ENCODE data around the gene ZSCAN1.

ZSCAN1 gene

DNA sequence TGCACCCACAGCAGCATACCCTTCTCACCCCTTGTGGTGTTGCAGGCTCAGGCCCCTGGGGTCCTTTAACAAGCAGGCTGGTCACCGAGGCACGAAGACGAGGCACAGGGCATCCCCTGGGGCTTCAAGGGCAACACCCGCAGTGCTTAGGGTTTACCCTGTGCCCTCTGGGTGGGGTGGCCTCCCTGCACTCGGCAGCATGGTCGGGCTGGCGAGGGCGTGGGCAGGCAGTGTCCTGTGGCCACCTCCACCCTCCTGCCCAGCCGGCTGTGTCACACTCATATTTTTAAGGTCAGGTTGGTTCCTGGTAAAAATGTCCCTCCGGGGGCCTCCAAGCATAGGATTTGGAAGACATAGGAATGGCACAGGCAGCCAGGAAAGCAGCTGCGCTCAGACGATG is 13.8 kb downstream of the ZSCAN1 start:
- peaks cover 23% of the 10 kb centered on the region for H3K36me3 Mint-ChIP-seq (ENCODE audit: low read depth)
- H3K27ac Mint-ChIP-seq, result no peak overlapping the region
- no peaks in the 10 kb centered on the region for H3K4me1 Mint-ChIP-seq (ENCODE audit: low read depth)
- peaks cover 59% of the 10 kb centered on the region for H3K9me3 Mint-ChIP-seq
- H3K4me3 Mint-ChIP-seq, result no peak overlapping the region
- no peaks in the 10 kb centered on the region for H3K27me3 Mint-ChIP-seq
- no peak for DNase-seq

DNA sequence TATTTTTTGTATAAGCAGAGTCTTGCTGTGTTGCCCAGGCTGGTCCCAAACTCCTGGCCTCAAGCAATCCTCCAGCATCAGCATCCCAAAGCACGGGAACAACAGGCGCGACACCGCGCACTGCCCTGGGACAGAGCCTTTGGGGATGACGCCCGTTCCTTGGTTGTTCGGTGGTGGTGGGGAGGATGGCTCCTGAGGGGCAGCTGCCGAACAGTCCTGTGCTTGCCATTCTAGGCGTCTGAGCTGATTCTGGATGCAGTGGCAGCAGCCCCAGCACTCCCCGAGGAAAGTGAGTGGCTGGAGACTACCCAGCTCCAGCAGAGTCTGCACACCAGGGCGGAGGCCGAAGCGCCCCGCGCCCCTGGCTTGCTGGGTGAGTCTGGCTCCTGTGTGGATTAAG is 18.4 kb downstream of the ZSCAN1 start:
- Mint-ChIP-seq H3K4me1 (ENCODE audit: low read depth) (no peaks in the 10 kb centered on the region), H3K9me3 (peaks cover 51% of the 10 kb centered on the region), H3K27ac (no peak overlapping the region)

DNA sequence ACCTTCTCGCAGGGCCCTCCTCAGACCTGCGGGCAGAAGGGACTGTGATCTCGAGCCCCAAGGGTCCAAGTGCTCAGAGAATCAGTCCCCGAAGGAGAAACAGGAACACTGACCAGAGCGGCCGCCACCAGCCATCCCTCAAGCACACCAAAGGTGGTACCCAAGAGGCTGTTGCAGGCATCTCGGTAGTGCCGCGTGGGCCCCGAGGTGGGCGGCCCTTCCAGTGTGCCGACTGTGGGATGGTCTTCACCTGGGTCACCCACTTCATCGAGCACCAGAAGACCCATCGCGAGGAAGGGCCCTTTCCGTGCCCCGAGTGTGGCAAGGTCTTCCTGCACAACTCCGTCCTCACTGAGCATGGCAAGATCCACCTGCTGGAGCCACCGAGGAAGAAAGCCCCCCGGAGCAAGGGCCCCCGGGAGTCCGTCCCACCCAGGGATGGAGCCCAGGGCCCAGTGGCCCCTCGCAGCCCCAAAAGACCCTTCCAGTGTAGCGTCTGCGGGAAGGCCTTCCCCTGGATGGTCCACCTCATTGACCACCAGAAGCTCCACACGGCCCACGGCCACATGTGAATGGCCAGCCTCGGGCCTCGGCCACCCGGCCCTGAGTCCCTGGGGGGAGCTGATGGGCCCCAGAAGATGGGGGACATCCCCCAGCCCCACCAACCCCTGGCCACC is 19.8 kb downstream of the ZSCAN1 start:
- Mint-ChIP-seq H3K4me3 (no peak overlapping the region), H3K27me3 (peaks cover 27% of the 10 kb centered on the region), H3K9me3 (peaks cover 55% of the 10 kb centered on the region), H3K27ac (no peak overlapping the region), H3K4me1 (ENCODE audit: low read depth) (peaks cover under 1% of the 10 kb centered on the region), H3K36me3 (ENCODE audit: low read depth) (peaks cover 40% of the 10 kb centered on the region)
- no peak for DNase-seq

More for the DNA sequence above, 18.4 kb downstream of the ZSCAN1 start:
- H3K4me3 Mint-ChIP-seq, result no peak overlapping the region
- DNase-seq, result no peak
- H3K36me3 Mint-ChIP-seq (ENCODE audit: low read depth), result peaks cover 31% of the 10 kb centered on the region
- peaks cover 19% of the 10 kb centered on the region for H3K27me3 Mint-ChIP-seq

DNA sequence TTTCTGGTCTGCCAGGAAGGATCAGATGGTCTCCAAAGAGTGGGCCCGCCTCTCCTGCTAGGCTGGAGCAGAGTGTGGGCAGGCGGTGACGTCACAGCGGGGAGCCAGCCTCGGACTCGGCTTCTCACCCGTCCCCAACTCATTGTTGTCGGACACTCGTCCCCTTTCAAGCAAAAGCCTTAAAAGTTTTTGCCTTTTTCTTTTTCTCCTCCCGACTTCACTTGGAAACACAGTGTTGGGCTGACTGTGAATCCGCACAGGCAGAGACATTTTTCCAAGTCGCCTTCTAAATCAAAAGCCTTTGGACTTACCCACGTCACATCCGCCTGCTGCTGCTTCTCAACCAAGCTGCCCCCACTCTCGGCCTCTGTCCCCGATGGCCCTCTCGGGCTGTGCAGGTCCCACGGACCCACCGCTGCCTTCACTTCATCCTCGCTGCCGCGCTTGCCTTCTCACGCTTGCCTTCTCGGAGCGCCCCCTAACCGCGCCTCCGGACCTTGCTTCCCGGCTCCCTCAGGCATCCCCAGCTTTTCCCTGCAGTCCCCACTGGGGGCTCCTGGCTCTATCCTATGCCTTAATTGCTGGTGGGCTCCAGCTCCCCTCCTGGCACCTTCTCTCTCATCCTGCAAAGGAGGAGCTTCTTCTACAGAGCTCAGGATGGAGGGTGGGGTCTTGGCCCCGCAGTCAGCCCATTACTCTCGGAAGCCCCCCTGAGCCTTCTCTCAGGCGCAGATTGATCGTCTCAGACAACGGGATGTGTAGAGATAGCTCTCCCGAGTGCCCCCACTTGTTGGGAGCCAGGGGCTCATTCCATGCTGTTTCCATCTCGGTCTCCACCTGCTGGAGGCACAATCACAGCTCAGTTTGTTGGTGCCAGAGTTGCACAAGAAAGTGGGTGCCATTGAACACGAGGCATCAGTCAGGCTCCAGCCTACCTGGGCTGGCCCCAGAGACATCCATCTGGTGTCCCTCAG is 21.4 kb downstream of the ZSCAN1 start:
- no peak overlapping the region for H3K4me3 Mint-ChIP-seq
- no peak for DNase-seq
- peaks cover 4% of the 10 kb centered on the region for H3K4me1 Mint-ChIP-seq (ENCODE audit: low read depth)
- H3K9me3 Mint-ChIP-seq, result peaks cover 47% of the 10 kb centered on the region
- H3K27me3 Mint-ChIP-seq, result peaks cover 35% of the 10 kb centered on the region
- H3K36me3 Mint-ChIP-seq (ENCODE audit: low read depth), result peaks cover 49% of the 10 kb centered on the region
- no peak overlapping the region for H3K27ac Mint-ChIP-seq

DNA sequence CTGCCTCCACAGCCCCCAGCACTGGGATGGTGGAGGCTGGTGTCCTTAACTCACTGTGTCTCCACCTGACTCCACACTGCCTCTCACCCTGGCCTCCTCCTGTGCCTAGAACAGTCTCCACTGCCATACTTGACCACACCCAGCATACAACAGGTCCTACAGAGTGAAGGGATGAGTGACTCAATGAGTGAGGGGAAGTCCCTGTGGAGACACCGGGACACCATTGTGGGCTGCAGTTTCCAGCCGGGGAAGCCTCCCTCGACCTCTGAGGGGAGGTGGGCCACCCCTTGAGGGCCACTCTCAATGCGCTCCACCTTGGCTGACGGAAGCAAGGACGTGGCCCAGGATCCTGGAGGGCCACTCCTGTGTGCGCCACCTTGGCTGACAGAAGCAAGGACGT is 22.4 kb downstream of the ZSCAN1 start:
- Mint-ChIP-seq H3K36me3 (ENCODE audit: low read depth) (peaks cover 50% of the 10 kb centered on the region), H3K27ac (no peak overlapping the region), H3K27me3 (peaks cover 36% of the 10 kb centered on the region), H3K4me3 (no peak overlapping the region), H3K9me3 (peaks cover 44% of the 10 kb centered on the region), H3K4me1 (ENCODE audit: low read depth) (peaks cover 4% of the 10 kb centered on the region)
- no peak for DNase-seq

DNA sequence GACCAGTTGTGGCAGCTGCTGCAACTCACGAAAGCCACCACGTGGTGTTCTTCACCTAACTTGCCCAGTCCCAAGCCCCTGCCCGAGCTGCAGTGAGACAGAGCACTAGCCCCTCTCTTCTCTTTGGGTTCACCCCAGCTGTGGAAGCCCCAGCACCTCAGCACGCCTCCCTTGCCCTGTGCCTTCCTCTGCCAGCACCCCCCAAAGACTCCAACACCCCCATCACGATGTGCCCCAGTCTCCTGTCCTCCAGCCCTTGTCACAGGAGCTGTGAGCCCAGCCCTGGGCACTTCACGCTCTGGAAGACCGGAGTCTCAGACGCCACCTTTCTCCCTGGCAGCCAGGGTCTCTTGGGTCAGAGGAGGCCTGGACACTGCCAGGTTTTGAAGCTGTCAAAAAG is 23.0 kb downstream of the ZSCAN1 start:
- peaks cover 43% of the 10 kb centered on the region for H3K9me3 Mint-ChIP-seq
- no peak overlapping the region for H3K4me3 Mint-ChIP-seq
- no peak overlapping the region for H3K27ac Mint-ChIP-seq
- peaks cover 51% of the 10 kb centered on the region for H3K36me3 Mint-ChIP-seq (ENCODE audit: low read depth)
- H3K27me3 Mint-ChIP-seq, result peaks cover 36% of the 10 kb centered on the region
- H3K4me1 Mint-ChIP-seq (ENCODE audit: low read depth), result peaks cover 4% of the 10 kb centered on the region
- DNase-seq, result no peak

DNA sequence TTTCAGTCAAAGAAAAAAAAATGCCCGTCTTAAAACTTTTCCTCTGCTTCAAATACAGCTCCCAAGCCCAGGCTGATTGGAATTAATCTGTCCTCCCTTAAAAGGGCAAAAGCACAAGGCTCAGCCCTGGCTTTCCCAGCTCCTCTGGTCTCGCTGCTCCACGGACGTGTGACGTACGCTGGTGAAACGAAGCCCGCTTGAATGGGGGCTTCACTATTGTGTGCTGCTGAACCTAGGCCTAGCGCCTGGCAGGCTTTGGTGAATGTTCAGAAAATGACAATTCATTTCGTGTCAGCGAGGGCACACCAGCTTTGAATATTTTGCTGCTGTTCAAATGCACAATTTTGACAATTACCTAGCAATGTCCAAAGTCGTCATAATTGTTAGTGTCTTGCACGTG is 24.6 kb downstream of the ZSCAN1 start:
- Mint-ChIP-seq H3K27ac (no peak overlapping the region), H3K4me1 (ENCODE audit: low read depth) (peaks cover 4% of the 10 kb centered on the region), H3K27me3 (peaks cover 36% of the 10 kb centered on the region), H3K4me3 (peak overlapping the region; percentile 69), H3K36me3 (ENCODE audit: low read depth) (peaks cover 60% of the 10 kb centered on the region), H3K9me3 (peaks cover 39% of the 10 kb centered on the region)
- no peak for DNase-seq

DNA sequence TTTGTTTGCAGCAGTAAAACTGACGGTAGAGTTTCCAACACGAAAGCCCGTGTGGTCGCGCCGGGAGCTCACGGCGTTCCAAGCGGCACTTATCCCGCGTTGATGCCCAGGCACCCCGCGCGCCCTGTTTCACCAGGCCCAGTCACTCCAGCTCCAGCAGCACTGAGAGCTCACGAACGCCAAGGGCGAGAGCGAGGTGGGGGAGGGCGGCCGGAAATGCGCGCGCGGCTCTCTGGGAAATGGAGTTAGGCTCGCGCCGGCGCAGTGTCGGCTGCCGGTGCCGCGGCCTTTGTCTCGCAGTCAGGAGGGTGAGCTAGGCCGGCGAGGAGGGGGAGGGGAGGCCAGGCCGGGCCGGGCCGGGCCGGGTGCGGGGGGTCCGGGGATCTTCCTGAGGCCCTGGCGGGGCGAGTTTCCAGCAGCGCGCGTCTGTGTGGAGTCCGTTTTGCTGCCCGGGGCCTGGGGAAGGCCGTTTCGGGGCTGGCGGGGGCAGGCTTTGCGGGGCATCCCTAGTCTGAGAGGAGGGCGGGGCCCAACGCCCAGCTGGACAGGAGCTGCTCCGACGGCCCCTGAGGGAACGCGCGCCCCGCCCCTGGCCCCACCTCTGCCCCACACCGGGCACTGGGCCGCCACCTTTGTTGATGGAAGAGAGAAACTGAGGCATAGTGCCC is 25.3 kb downstream of the ZSCAN1 start, which contains the start of gene ZNF135:
Gene ZNF135, plus strand, starts transcription at position 280 of the 668 bp plus-strand sequence. CDS start 721 bp downstream, outside the sequence.
- H3K9me3 Mint-ChIP-seq, result peaks cover 44% of the 10 kb centered on the region
- H3K36me3 Mint-ChIP-seq (ENCODE audit: low read depth), result peaks cover 67% of the 10 kb centered on the region
- no peak within 1 kb of the TSS for H3K27ac Mint-ChIP-seq
- DNase-seq, result peak; percentile 71
- H3K4me3 Mint-ChIP-seq, result peak within 1 kb of the TSS; percentile 69
- peaks cover 4% of the 10 kb centered on the region for H3K4me1 Mint-ChIP-seq (ENCODE audit: low read depth)
- peaks cover 36% of the 10 kb centered on the region for H3K27me3 Mint-ChIP-seq

DNA sequence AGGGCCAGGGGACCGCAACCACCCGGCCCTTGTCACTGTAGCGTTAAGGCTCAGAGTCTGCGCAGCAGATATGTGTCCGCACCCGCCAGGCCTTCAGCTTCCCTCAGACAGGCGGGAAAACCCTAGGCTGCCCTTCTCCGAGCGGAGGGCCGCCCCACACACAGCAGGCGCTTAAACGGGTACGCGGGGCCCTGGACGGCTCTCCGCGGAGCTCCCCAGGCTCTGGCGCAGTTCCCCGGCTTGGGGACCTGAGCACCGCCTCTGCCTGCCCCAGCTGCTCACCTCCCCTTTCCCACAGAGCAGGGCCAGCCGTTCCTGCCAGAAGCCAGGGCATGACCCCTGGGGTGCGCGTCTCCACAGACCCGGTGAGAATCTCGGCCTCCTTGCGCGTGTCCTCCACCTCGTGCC is 25.9 kb downstream of the ZSCAN1 start:
- peaks cover 4% of the 10 kb centered on the region for H3K4me1 Mint-ChIP-seq (ENCODE audit: low read depth)
- no peak overlapping the region for H3K27ac Mint-ChIP-seq
- peak overlapping the region; percentile 69 for H3K4me3 Mint-ChIP-seq
- peaks cover 65% of the 10 kb centered on the region for H3K36me3 Mint-ChIP-seq (ENCODE audit: low read depth)
- DNase-seq, result no peak
- peaks cover 46% of the 10 kb centered on the region for H3K9me3 Mint-ChIP-seq
- H3K27me3 Mint-ChIP-seq, result peaks cover 32% of the 10 kb centered on the region

DNA sequence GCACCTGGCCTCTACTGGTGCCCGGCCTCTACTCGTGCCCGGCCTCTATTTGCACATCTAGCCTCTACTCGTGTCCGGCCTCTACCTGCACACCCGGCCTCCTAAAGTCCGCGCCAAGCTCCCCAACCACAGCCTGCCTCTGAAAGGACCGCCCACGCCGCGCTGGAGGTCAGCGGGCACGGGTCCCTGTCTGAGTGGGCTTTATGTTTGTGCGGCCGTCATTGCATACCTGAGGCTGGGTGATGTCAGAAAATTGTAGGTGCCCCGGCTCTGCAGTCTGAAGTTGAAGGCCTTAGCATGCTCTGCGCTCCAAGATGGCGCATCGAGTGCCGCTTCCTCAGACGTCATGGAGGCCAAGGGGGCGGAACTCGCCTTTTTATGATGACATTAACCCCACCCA is 26.4 kb downstream of the ZSCAN1 start:
- H3K9me3 Mint-ChIP-seq, result peaks cover 46% of the 10 kb centered on the region
- no peak overlapping the region for H3K27ac Mint-ChIP-seq
- peaks cover 4% of the 10 kb centered on the region for H3K4me1 Mint-ChIP-seq (ENCODE audit: low read depth)
- H3K36me3 Mint-ChIP-seq (ENCODE audit: low read depth), result peaks cover 66% of the 10 kb centered on the region
- no peak for DNase-seq
- peak overlapping the region; percentile 29 for H3K4me3 Mint-ChIP-seq
- peaks cover 29% of the 10 kb centered on the region for H3K27me3 Mint-ChIP-seq

DNA sequence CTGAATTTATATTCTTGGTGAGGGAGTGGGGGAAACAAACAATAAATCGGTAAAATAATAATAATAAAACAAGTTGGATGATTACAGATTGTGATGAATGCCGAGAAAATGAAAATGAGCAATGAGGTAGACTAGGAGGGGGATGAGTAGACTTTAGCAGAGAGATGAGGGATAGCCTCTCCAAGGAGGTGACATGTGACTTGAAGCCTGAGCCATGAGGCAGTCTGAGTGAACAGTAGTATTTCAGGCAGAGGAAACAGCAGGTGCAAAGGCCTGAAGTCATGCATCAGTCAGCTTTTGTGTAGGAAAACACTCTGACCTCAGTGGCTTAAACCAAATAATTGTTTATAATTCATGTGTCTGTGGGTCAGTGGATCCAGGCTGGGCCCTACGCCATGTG is 29.9 kb downstream of the ZSCAN1 start:
- Mint-ChIP-seq H3K27me3 (peaks cover 8% of the 10 kb centered on the region), H3K9me3 (peaks cover 57% of the 10 kb centered on the region), H3K27ac (no peak overlapping the region), H3K4me3 (no peak overlapping the region), H3K4me1 (ENCODE audit: low read depth) (peaks cover 3% of the 10 kb centered on the region), H3K36me3 (ENCODE audit: low read depth) (peaks cover 80% of the 10 kb centered on the region)
- DNase-seq, result no peak

DNA sequence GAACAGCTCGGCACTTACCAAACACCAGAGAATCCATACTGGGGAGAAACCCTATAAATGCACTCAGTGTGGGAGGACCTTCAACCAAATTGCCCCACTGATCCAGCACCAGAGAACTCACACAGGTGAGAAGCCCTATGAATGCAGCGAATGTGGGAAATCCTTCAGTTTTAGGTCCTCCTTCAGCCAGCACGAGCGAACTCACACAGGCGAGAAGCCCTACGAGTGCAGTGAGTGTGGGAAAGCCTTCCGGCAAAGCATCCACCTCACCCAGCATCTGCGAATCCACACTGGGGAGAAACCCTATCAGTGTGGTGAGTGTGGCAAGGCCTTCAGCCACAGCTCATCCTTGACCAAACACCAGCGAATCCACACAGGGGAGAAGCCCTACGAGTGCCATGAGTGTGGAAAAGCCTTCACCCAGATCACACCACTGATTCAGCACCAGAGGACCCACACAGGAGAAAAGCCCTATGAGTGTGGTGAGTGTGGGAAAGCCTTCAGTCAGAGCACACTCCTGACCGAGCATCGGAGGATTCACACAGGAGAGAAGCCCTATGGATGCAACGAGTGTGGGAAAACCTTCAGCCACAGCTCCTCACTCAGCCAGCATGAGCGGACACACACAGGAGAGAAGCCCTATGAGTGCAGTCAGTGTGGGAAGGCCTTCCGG is 33.6 kb downstream of the ZSCAN1 start:
- Mint-ChIP-seq H3K4me1 (ENCODE audit: low read depth) (no peaks in the 10 kb centered on the region), H3K27me3 (no peaks in the 10 kb centered on the region), H3K4me3 (no peak overlapping the region), H3K27ac (no peak overlapping the region), H3K36me3 (ENCODE audit: low read depth) (peaks cover 74% of the 10 kb centered on the region), H3K9me3 (peaks cover 64% of the 10 kb centered on the region)
- DNase-seq, result no peak

DNA sequence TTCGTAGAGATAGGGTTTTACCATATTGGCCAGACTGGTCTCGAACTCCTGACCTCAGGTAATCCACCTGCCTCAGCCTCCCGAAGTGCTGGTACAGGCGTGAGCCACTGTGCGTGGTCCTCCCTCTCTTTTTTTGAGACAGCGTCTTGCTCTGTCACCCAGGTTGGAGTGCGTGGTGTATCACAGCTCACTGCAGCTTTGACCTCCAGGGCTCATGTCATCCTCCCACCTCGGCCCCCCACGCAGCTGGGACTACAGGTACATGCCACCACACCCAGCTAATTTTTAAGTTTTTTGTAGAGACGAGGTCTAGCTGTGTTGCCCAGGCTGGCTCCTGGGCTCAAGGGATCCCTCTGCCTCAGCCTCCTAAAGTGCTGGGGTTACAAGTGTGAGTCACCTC is 46.0 kb downstream of the ZSCAN1 start:
- H3K4me3 Mint-ChIP-seq, result no peak overlapping the region
- H3K36me3 Mint-ChIP-seq (ENCODE audit: low read depth), result peaks cover 40% of the 10 kb centered on the region
- no peaks in the 10 kb centered on the region for H3K27me3 Mint-ChIP-seq
- DNase-seq, result no peak
- H3K27ac Mint-ChIP-seq, result no peak overlapping the region
- no peaks in the 10 kb centered on the region for H3K4me1 Mint-ChIP-seq (ENCODE audit: low read depth)
- H3K9me3 Mint-ChIP-seq, result peaks cover 50% of the 10 kb centered on the region

DNA sequence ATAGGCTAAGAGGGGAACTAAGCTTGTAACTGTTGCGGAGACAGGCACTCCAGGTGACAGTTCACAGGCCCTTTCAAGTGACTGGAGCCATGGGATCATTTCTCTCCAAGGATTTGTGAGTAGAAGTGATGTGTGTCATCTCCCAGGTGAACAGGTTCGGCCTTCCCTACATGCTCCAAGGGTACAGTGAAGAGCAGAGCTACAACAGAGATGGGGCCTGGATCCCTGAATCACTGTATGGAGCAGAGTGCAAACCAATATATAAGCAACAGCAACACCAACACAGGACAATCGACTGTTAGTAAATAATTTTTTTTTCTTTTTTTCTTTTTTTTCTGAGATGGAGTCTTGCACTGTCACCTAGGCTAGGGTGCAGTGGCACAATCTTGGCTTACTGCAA is 49.2 kb downstream of the ZSCAN1 start:
- peaks cover 47% of the 10 kb centered on the region for H3K9me3 Mint-ChIP-seq

More for the DNA sequence above, 49.2 kb downstream of the ZSCAN1 start:
- H3K4me3 Mint-ChIP-seq, result no peak overlapping the region
- no peak for DNase-seq
- H3K36me3 Mint-ChIP-seq (ENCODE audit: low read depth), result peaks cover 55% of the 10 kb centered on the region
- no peaks in the 10 kb centered on the region for H3K27me3 Mint-ChIP-seq
- no peak overlapping the region for H3K27ac Mint-ChIP-seq
- H3K4me1 Mint-ChIP-seq (ENCODE audit: low read depth), result no peaks in the 10 kb centered on the region
